ENCODE data around the gene PRDM5.

GRCh38 chr4:120847019-120847582, 75.4 kb downstream of the PRDM5 start:
- no peak for TF ChIP-seq HDGF (IDR thresholded peaks at IDR 0.05; ENCODE audit: borderline replicate concordance)
- no peak for TF ChIP-seq LEF1 (IDR thresholded peaks at IDR 0.05; ENCODE audit: borderline replicate concordance)
- no peak for TF ChIP-seq SP1 (IDR thresholded peaks at IDR 0.05)
- TF ChIP-seq NFRKB (IDR thresholded peaks at IDR 0.05), result no peak
- TF ChIP-seq ZNF384 (IDR thresholded peaks at IDR 0.05), result no peak
- TF ChIP-seq FOXK2 (IDR thresholded peaks at IDR 0.05), result no peak
- TF ChIP-seq TARDBP (IDR thresholded peaks at IDR 0.05), result no peak
- no peak for TF ChIP-seq FOXM1 (IDR thresholded peaks at IDR 0.05; ENCODE audit: borderline replicate concordance)
- no peak for TF ChIP-seq SUZ12 (IDR thresholded peaks at IDR 0.05)
- TF ChIP-seq BHLHE40 (IDR thresholded peaks at IDR 0.05; ENCODE audit: borderline replicate concordance), result no peak
- no peak for TF ChIP-seq ELF4 (IDR thresholded peaks at IDR 0.05)
